K562 (cell line): ENCODE data around the gene C4orf46. TPM values are rescaled to one million over a fixed set of nuclear protein-coding genes. Genes with fewer than 3 reads are reported as not detected.

Experiments used
- ATAC-seq: fragments of 200-7000 bp; cut with Tn5 transposase; 3 replicates; pipeline ENCODE4 v1.9.1; 2020; ENCODE audit warnings: moderate library complexity
- BruUV-seq: library from RNA; stranded (reverse); fragments of 400-500 nt; replicated peaks from 2 replicates; lab custom pipeline; 2021; lab: Mats Ljungman, UMichigan
- CTCF ChIA-PET: fragments of 300-600 bp; formaldehyde crosslinking; extraction: SDS; loops from one replicate; lab custom pipeline; 2021; ENCODE audit warnings: low intra/inter-chr PET ratio; lab: Yijun Ruan, JAX
- POLR2A ChIA-PET: fragments of 300-600, 350-650 bp; sonication (Branson Sonifier 250); formaldehyde crosslinking; extraction: SDS; loops from one replicate; lab custom pipeline; 2021; ENCODE audit warnings: antibody characterized with exemption, inconsistent platforms; lab: Yijun Ruan, JAX
- DNase-seq, 4 experiments: peaks; one replicate each; pipeline versions ENCODE4 v3.0.0 to v3.0.0-alpha.2; 2011 to 2018; ENCODE audit warnings: low spot score in 3 of 4, mixed read lengths in 3 of 4; ENCODE audit errors: extremely low read depth in 1 of 4
- FAIRE-seq: peaks from 2 replicates; lab custom pipeline; 2011; peaks lifted over from hg19 to GRCh38; lab: Jason Lieb, UNC
- H2AFZ ChIP-seq: 2 replicates; pipeline ENCODE4 v1.6.0; 2011; ENCODE audit warnings: low read depth, low read length, control low read depth, inconsistent platforms
- H3K27ac ChIP-seq: fragments of 200-600 bp; 3 replicates; pipeline ENCODE4 v1.8.0; 2011; ENCODE audit warnings: low read depth, mild to moderate bottlenecking, control low read depth, inconsistent platforms, low read length, moderate library complexity, mixed read lengths; ENCODE audit errors: extremely low read depth
- H3K27me3 ChIP-seq, 2 experiments: fragments of 300-600 bp in 1 of 2; 2 replicates in 1 of 2; 3 replicates in 1 of 2; pipeline versions ENCODE4 v1.6.0 to v1.8.0; 2011; ENCODE audit warnings: inconsistent platforms in 2 of 2, low read length in 2 of 2, mild to moderate bottlenecking in 1 of 2, mixed read lengths in 1 of 2, moderate library complexity in 1 of 2; ENCODE audit not compliant: control insufficient read depth in 2 of 2, insufficient read depth in 2 of 2
- H3K36me3 ChIP-seq: fragments of 300-600 bp; 3 replicates; pipeline ENCODE4 v1.8.0; 2011; ENCODE audit warnings: mild to moderate bottlenecking, low read length, inconsistent platforms; ENCODE audit not compliant: control insufficient read depth, insufficient read depth
- H3K4me1 ChIP-seq, 2 experiments: fragments of 200-600 bp in 1 of 2; replicated peaks in 1 of 2; 2 replicates in 1 of 2; 3 replicates in 1 of 2; pipeline versions ENCODE4 v1.5.1 to v1.8.0; 2011; ENCODE audit warnings: inconsistent platforms in 2 of 2, low read length in 2 of 2, mild to moderate bottlenecking in 1 of 2, mixed read lengths in 1 of 2, moderate library complexity in 1 of 2; ENCODE audit not compliant: control insufficient read depth in 2 of 2, insufficient read depth in 2 of 2
- H3K4me2 ChIP-seq: 2 replicates; pipeline ENCODE4 v1.6.1; 2011; ENCODE audit warnings: low read length, control low read depth, inconsistent platforms, mixed read lengths; ENCODE audit not compliant: insufficient read depth
- H3K4me3 ChIP-seq: fragments of 200-600 bp; sonication (generic), shearing (Covaris generic); 2 replicates; pipeline ENCODE4 v1.5.1; 2016; ENCODE audit warnings: control low read depth, inconsistent platforms
- H3K79me2 ChIP-seq: fragments of 200-600 bp; 3 replicates; pipeline ENCODE4 v1.8.0; 2011; ENCODE audit warnings: low read length, inconsistent platforms; ENCODE audit not compliant: control insufficient read depth, insufficient read depth
- H3K9ac ChIP-seq, 2 experiments: 2 replicates each; pipeline versions ENCODE4 v1.6.0 to v1.6.1; 2011; ENCODE audit warnings: low read depth in 2 of 2, low read length in 2 of 2, control low read depth in 1 of 2, inconsistent platforms in 1 of 2, mild to moderate bottlenecking in 1 of 2, mixed read lengths in 1 of 2; ENCODE audit not compliant: insufficient read depth in 1 of 2
- H3K9me1 ChIP-seq: one replicate; pipeline ENCODE4 v1.6.0; 2011; ENCODE audit warnings: inconsistent platforms, mild to moderate bottlenecking, low read length, moderate library complexity; ENCODE audit not compliant: control insufficient read depth, insufficient read depth
- H3K9me3 ChIP-seq: replicated peaks from 2 replicates; pipeline ENCODE4 v1.5.1; 2011; ENCODE audit warnings: low read depth, low read length, inconsistent platforms; ENCODE audit not compliant: control insufficient read depth, insufficient read depth
- H4K20me1 ChIP-seq: replicated peaks from 2 replicates; pipeline ENCODE4 v1.6.1; 2011; ENCODE audit warnings: low read length, inconsistent platforms, mixed read lengths; ENCODE audit not compliant: control insufficient read depth, insufficient read depth
- ARHGAP35 ChIP-seq: fragments of 450-650 bp; IDR thresholded peaks from 2 replicates; pipeline ENCODE4 v1.6.1; 2018; ENCODE audit not compliant: partially characterized antibody
- BMI1 ChIP-seq: fragments of 150-350 bp; IDR thresholded peaks from 2 replicates; pipeline ENCODE4 v1.6.1; 2014; ENCODE audit warnings: low read length
- HDAC6 ChIP-seq: IDR thresholded peaks from 2 replicates; pipeline ENCODE4 v1.6.1; 2012; ENCODE audit warnings: low read depth, mild to moderate bottlenecking, control low read depth, inconsistent platforms, low read length, moderate library complexity
- KHSRP ChIP-seq: fragments of 450-650 bp; IDR thresholded peaks from 2 replicates; pipeline ENCODE4 v1.6.1; 2017
- NONO ChIP-seq, 2 experiments: fragments of 200-400 bp in 1 of 2; fragments of 450-650 bp in 1 of 2; formaldehyde crosslinking in 1 of 2; IDR thresholded peaks; 2 replicates each; pipeline ENCODE4 v1.6.1; 2017; ENCODE audit warnings: low read depth in 2 of 2, mild to moderate bottlenecking in 2 of 2, moderate library complexity in 2 of 2, low read length in 1 of 2
- NR3C1 ChIP-seq: sonication (generic); formaldehyde crosslinking; IDR thresholded peaks from 2 replicates; pipeline ENCODE4 v1.8.1; 2022; ENCODE audit warnings: missing genetic modification reagents
- OTX1 ChIP-seq: fragments of 450-650 bp; formaldehyde crosslinking; IDR thresholded peaks from 2 replicates; pipeline ENCODE4 v1.4.0; 2022; ENCODE audit warnings: mild to moderate bottlenecking
- PML ChIP-seq: IDR thresholded peaks from 2 replicates; pipeline ENCODE4 v1.6.1; 2012; ENCODE audit warnings: low read length, inconsistent platforms
- POLR2G ChIP-seq: fragments of 200-400 bp; formaldehyde crosslinking; IDR thresholded peaks from 2 replicates; pipeline ENCODE4 v1.6.1; 2017; ENCODE audit warnings: low read depth, mild to moderate bottlenecking, antibody characterized with exemption, low read length, moderate library complexity
- SAFB ChIP-seq: fragments of 200-400 bp; formaldehyde crosslinking; IDR thresholded peaks from 2 replicates; pipeline ENCODE4 v1.6.1; 2017; ENCODE audit warnings: low read depth, low read length, borderline replicate concordance
- TAF15 ChIP-seq: fragments of 200-400 bp; formaldehyde crosslinking; IDR thresholded peaks from 2 replicates; pipeline ENCODE4 v1.6.1; 2017; ENCODE audit warnings: mild to moderate bottlenecking, low read depth, low read length, moderate library complexity
- ZNF217 ChIP-seq: sonication (generic); formaldehyde crosslinking; IDR thresholded peaks from 2 replicates; pipeline ENCODE4 v1.8.0; 2022; ENCODE audit warnings: mild to moderate bottlenecking, missing genetic modification reagents
- ZNF436 ChIP-seq: fragments of 250-450, 450-650 bp; sonication (Bioruptor Pico); formaldehyde crosslinking; IDR thresholded peaks from 2 replicates; pipeline ENCODE4 v1.7.0; 2020; ENCODE audit warnings: mild to moderate bottlenecking
- ZNF830 ChIP-seq: fragments of 250-450 bp; sonication (Bioruptor Pico); IDR thresholded peaks from 2 replicates; pipeline ENCODE4 v1.5.0; 2021; ENCODE audit warnings: mild to moderate bottlenecking
- WGBS: fragments of 100-300 bp; shearing (Covaris generic); methylation state at CpG from one replicate; pipeline ENCODE4 v1.1.6; 2016; ENCODE audit warnings: low coverage, mixed read lengths; ENCODE audit not compliant: insufficient coverage; ENCODE audit errors: missing lambda C conversion rate; 5-methylcytosine and 5-hydroxymethylcytosine counted together
- in situ Hi-C: fragments of 300-500 bp; cut with MboI; formaldehyde crosslinking; loops from 4 replicates; pipeline ENCODE4 v1.15.0; 2018; ENCODE audit warnings: inconsistent platforms, mixed read lengths
- intact Hi-C: fragments of 100-400 bp; cut with micrococcal nuclease; formaldehyde crosslinking; loops from 2 replicates; pipeline ENCODE4 v1.14.2; 2022
- polyA plus RNA-seq, 8 experiments: library from polyadenylated mRNA; depleted of rRNA in 4 of 8; stranded (reverse) in 5 of 8; unstranded in 3 of 8; fragments of >200 nt; fragmentation: Nextera tagmentation in 2 of 8; fragmentation: Illumina TruSeq in 1 of 8; extraction: Ambion mirVana in 2 of 8; extraction: Trizol in 1 of 8; gene quantifications; 2 replicates each; pipeline versions ENCODE4 v1.2.1 to v1.2.3, GENCODE V29; 2011 to 2014; ENCODE audit warnings: inconsistent platforms in 1 of 8, missing spikeins in 1 of 8
- total RNA-seq, 7 experiments: library from RNA; depleted of rRNA in 6 of 7; stranded (reverse); fragments of >200 nt in 6 of 7; fragmentation: Illumina TruSeq in 2 of 7; extraction: Trizol in 2 of 7; gene quantifications; 2 replicates each; pipeline versions ENCODE4 v1.2.1 to v1.2.3, GENCODE V29; 2011 to 2021; ENCODE audit warnings: low replicate concordance in 1 of 7
- TF ChIP-seq, protein P1 (sequence below): fragments of 250-450 bp; sonication (Bioruptor Pico); IDR thresholded peaks from 2 replicates; pipeline ENCODE4 v1.8.0; 2021; ENCODE audit warnings: mild to moderate bottlenecking, moderate library complexity
- TF ChIP-seq, protein P2 (sequence below): fragments of 250-450 bp; sonication (Bioruptor Pico); IDR thresholded peaks from 2 replicates; pipeline ENCODE4 v1.5.0; 2021; ENCODE audit warnings: mild to moderate bottlenecking, moderate library complexity
- TF ChIP-seq, protein P3 (sequence below): sonication (generic); formaldehyde crosslinking; IDR thresholded peaks from 2 replicates; pipeline ENCODE4 v1.8.1; 2022; ENCODE audit warnings: missing genetic modification reagents
- TF ChIP-seq, protein P4 (sequence below): sonication (generic); formaldehyde crosslinking; IDR thresholded peaks from 2 replicates; pipeline ENCODE4 v1.5.0; 2020; ENCODE audit warnings: missing genetic modification reagents

The C4orf46 gene
- total and polyA plus RNA-seq, 9 of the 15 experiments (the other 6 are each of a cell fraction or from before 2014, with no cell fraction given), result 9.7 to 24.4 (median 17.0) TPM

DNA sequence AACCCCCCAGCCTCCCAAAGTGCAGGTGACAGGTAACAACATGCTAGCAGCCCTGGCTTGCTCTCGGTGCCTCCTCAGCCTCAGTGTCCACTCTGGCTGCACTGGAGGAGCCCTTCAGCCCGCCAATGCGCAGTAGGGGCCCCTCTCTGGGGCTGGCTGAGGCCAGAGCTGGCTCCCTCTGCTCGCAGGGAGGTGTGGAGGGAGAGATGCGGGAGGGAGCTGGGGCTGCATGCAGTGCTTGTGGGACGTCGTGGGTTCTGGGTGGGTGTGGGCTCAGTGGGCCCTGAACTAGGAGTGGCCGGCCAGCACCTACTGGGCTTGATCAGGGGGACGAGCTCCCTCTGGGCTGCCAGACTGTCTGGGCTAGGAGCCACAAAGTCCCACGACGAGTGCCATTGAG lies 14.4 kb downstream of the C4orf46 start:
- no peak overlapping the region for H2AFZ ChIP-seq
- DNase-seq (no peak), ATAC-seq (no peak; the same call in 1 of the 3 replicates), FAIRE-seq (no peak)
- H4K20me1 ChIP-seq, result no peaks in the 10 kb centered on the region
- no peak overlapping the region for H3K27ac ChIP-seq
- intact Hi-C loops (no loop called here), in situ Hi-C loops (no loop called here)
- CTCF ChIA-PET, result no interaction called here
- H3K9me1 ChIP-seq, result no peaks in the 10 kb centered on the region
- WGBS, result 30% methylated on average over 6 of the region's 11 CpGs
- H3K4me2 ChIP-seq, result no peak overlapping the region
- H3K27me3 ChIP-seq, result no peaks in the 10 kb centered on the region
- peaks cover 0 to 5% of the 10 kb centered on the region in 2 experiments; a peak in 2 of 5 replicates for H3K4me1 ChIP-seq
- no peak overlapping the region for H3K4me3 ChIP-seq
- POLR2A ChIA-PET, result interaction anchor here (0.9 to 1.8 kb wide), 2 partner anchors 10 to 12 kb away, joined by 3 to 7 read pairs; no protein-coding TSS in a partner anchor
- H3K9me3 ChIP-seq, result no peaks in the 10 kb centered on the region
- no TSS peak for BruUV-seq
- no peaks in the 10 kb centered on the region for H3K79me2 ChIP-seq
- H3K9ac ChIP-seq, result no peak overlapping the region; a peak in 1 of 4 replicates
- no peaks in the 10 kb centered on the region for H3K36me3 ChIP-seq
- no peak for TF ChIP-seq BMI1
- TF ChIP-seq KHSRP, result no peak
- no peak for TF ChIP-seq ZNF217
- TF ChIP-seq, protein P1, sequence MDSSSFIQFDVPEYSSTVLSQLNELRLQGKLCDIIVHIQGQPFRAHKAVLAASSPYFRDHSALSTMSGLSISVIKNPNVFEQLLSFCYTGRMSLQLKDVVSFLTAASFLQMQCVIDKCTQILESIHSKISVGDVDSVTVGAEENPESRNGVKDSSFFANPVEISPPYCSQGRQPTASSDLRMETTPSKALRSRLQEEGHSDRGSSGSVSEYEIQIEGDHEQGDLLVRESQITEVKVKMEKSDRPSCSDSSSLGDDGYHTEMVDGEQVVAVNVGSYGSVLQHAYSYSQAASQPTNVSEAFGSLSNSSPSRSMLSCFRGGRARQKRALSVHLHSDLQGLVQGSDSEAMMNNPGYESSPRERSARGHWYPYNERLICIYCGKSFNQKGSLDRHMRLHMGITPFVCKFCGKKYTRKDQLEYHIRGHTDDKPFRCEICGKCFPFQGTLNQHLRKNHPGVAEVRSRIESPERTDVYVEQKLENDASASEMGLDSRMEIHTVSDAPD, result no peak
- TF ChIP-seq ARHGAP35, result no peak
- no peak for TF ChIP-seq ZNF830 (CRISPR knock-in tag)
- no peak for TF ChIP-seq ZNF436 (CRISPR knock-in tag)
- TF ChIP-seq PML, result no peak
- TF ChIP-seq, protein P2, sequence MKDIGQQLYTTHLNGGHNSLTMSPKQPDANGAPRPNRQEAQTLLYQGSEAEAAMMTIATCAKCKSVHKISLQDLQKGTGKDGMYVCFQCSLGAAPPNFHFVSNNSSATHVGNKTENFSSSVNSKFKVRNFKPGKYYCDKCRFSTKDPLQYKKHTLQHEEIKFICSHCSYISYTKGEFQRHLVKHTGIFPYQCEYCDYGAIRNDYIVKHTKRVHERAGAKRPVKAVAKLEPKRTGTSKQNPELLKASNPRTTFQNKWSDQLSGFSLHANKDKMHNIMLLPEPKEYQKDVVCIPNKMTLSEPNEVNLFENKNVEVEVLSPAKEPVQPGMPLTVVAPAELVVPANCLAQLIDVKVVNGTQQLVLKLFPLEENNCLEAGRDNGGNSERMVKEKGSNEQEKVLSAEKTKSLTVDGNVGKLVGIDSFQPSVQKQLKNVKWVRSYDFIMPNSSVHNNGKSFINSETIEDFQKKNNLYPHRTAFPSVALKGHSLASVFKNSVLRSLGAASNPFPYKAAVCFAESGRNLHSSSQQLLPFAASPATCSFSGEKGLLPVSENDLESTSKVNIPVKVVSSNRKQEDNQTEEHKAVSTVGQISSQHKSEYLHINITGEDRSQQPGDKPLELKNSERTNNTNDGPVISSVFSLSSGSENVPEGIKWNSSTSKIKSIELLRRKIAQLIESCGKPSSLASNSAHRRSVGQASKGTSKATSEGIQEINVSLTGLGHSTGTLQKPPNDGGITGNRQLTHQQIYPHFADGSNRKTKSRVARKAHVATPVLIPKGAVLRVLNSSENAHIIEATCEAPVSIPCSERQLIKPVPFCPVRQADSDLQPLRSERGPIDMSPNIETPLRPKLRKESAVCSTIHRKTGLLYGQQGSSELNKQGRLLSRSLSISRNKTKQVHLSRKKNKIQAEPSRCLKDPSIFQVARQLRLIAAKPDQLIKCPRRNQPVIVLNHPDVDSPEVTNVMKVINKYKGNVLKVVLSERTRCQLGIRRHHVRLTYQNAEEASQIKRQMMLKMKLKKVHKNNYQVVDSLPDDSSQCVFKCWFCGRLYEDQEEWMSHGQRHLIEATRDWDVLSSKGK, result no peak
- TF ChIP-seq NR3C1 (CRISPR knock-in tag), result no peak
- TF ChIP-seq NONO (IDR thresholded peaks at IDR 0.05; ENCODE audit: low read depth in 2 of 2, low read length in 1 of 2), result no peak
- no peak for TF ChIP-seq HDAC6
- no peak for TF ChIP-seq TAF15
- TF ChIP-seq, protein P3, sequence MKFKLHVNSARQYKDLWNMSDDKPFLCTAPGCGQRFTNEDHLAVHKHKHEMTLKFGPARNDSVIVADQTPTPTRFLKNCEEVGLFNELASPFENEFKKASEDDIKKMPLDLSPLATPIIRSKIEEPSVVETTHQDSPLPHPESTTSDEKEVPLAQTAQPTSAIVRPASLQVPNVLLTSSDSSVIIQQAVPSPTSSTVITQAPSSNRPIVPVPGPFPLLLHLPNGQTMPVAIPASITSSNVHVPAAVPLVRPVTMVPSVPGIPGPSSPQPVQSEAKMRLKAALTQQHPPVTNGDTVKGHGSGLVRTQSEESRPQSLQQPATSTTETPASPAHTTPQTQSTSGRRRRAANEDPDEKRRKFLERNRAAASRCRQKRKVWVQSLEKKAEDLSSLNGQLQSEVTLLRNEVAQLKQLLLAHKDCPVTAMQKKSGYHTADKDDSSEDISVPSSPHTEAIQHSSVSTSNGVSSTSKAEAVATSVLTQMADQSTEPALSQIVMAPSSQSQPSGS (CRISPR knock-in tag), result no peak
- TF ChIP-seq SAFB, result no peak
- no peak for TF ChIP-seq POLR2G
- TF ChIP-seq OTX1 (CRISPR knock-in tag), result no peak
- TF ChIP-seq, protein P4, sequence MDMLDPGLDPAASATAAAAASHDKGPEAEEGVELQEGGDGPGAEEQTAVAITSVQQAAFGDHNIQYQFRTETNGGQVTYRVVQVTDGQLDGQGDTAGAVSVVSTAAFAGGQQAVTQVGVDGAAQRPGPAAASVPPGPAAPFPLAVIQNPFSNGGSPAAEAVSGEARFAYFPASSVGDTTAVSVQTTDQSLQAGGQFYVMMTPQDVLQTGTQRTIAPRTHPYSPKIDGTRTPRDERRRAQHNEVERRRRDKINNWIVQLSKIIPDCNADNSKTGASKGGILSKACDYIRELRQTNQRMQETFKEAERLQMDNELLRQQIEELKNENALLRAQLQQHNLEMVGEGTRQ, result no peak
